Sigmoid colon (tissue), 7 donors: ENCODE measurements around the gene LAMA3. TPM values are rescaled to one million over a fixed set of nuclear protein-coding genes. Genes with fewer than 3 reads are reported as not detected.

Experiments used
- DNase-seq: peaks from one replicate; pipeline ENCODE4 v3.0.0-alpha.2; 2019
- H3K27ac ChIP-seq, 4 donors: fragments of 200-600 bp; sonication (generic); one replicate each; pipeline ENCODE4 v1.5.1; 2016 to 2019; ENCODE audit warnings: mild to moderate bottlenecking in 1 of 4
- H3K27me3 ChIP-seq, 3 donors: fragments of 200-600 bp; sonication (generic); one replicate each; pipeline ENCODE4 v1.5.1; 2019; ENCODE audit warnings: mild to moderate bottlenecking in 1 of 3
- H3K36me3 ChIP-seq, 4 donors: fragments of 200-600 bp; sonication (generic); one replicate each; pipeline ENCODE4 v1.5.1; 2016 to 2019
- H3K4me1 ChIP-seq, 4 donors: fragments of 200-600 bp; sonication (generic); one replicate each; pipeline ENCODE4 v1.5.1; 2017 to 2019
- H3K4me3 ChIP-seq, 4 donors: fragments of 200-600 bp; sonication (generic); one replicate each; pipeline ENCODE4 v1.5.1; 2017 to 2019; ENCODE audit warnings: mild to moderate bottlenecking in 2 of 4, moderate library complexity in 1 of 4
- H3K9me3 ChIP-seq, 4 donors: fragments of 200-600 bp in 3 of 4; sonication (generic) in 3 of 4; one replicate each; pipeline versions ENCODE4 v1.5.1 to v1.6.1; 2013 to 2019
- CTCF ChIP-seq, 4 experiments: fragments of 450-650 bp in 3 of 4; fragments of 200-600 bp in 1 of 4; IDR thresholded peaks; one replicate each; pipeline ENCODE4 v1.5.1; 2016 to 2019; ENCODE audit warnings: antibody characterized with exemption in 4 of 4, mild to moderate bottlenecking in 3 of 4, moderate library complexity in 2 of 4
- EP300 ChIP-seq, 4 donors: sonication (generic); formaldehyde crosslinking; IDR thresholded peaks; one replicate each; pipeline ENCODE4 v1.6.1; 2017; ENCODE audit warnings: antibody characterized with exemption in 4 of 4
- POLR2A ChIP-seq, 2 donors: fragments of 450-650 bp; IDR thresholded peaks; one replicate each; pipeline ENCODE4 v1.6.1; 2016; ENCODE audit warnings: antibody characterized with exemption in 2 of 2, mild to moderate bottlenecking in 2 of 2, moderate library complexity in 2 of 2
- POLR2AphosphoS5 ChIP-seq, 4 donors: sonication (generic); formaldehyde crosslinking; IDR thresholded peaks; one replicate each; pipeline ENCODE4 v1.6.1; 2017; ENCODE audit warnings: antibody characterized with exemption in 4 of 4
- WGBS, 2 donors: extraction: QIAGEN DNeasy Blood & Tissue Kit; methylation state at CpG; one replicate each; pipeline ENCODE4 v1.1.7; 2013; 5-methylcytosine and 5-hydroxymethylcytosine counted together
- intact Hi-C: fragments of 100-400 bp; cut with DNase I; formaldehyde crosslinking; loops from one replicate; pipeline ENCODE4 v1.15.1; 2023
- polyA plus RNA-seq, 3 donors: library from polyadenylated mRNA; stranded (reverse); fragments of 200-250 nt; gene quantifications; one replicate each; pipeline ENCODE4 v1.2.3, GENCODE V29; 2013
- total RNA-seq, 4 donors: library from RNA; depleted of rRNA; stranded (reverse); fragments of >200 nt; gene quantifications; one replicate each; pipeline ENCODE4 v1.1.0, GENCODE V29; 2016
- donor health status: healthy with polysubstance abuse.
- donor health status: Bipolar disorder and iron deficiency.
- donor health status: healthy.

Gene LAMA3
- total and polyA plus RNA-seq, 7 donors = 6.0 to 19.9 (median 14.1) TPM

GRCh38 chr18:23857756-23858155, 168.5 kb downstream of the LAMA3 start:
- Histone ChIP-seq H3K27me3 (no peaks in the 10 kb centered on the region), H3K27ac (no peak overlapping the region), H3K36me3 (no peaks in the 10 kb centered on the region), H3K4me3 (no peak overlapping the region), H3K4me1 (no peaks in the 10 kb centered on the region), H3K9me3 (no peaks in the 10 kb centered on the region)
- intact Hi-C loops = no loop called here
- WGBS, 2 donors = 88% methylated on average over 9 of the region's 9 CpGs
- TF ChIP-seq POLR2A (IDR thresholded peaks at IDR 0.05) (no peak), CTCF (IDR thresholded peaks at IDR 0.05) (no peak), POLR2AphosphoS5 (IDR thresholded peaks at IDR 0.05) (no peak), EP300 (IDR thresholded peaks at IDR 0.05) (no peak)
- DNase-seq = no peak

GRCh38 chr18:23859466-23860336, 170.4 kb downstream of the LAMA3 start:
- H3K27me3 ChIP-seq = no peaks in the 10 kb centered on the region
- DNase-seq = no peak
- no peak overlapping the region for H3K27ac ChIP-seq
- intact Hi-C loops = no loop called here
- TF ChIP-seq POLR2AphosphoS5 (IDR thresholded peaks at IDR 0.05) (no peak), POLR2A (IDR thresholded peaks at IDR 0.05) (no peak), CTCF (IDR thresholded peaks at IDR 0.05) (no peak), EP300 (IDR thresholded peaks at IDR 0.05) (no peak)
- no peaks in the 10 kb centered on the region for H3K9me3 ChIP-seq
- WGBS, 2 donors = 39 to 74% methylated on average over 3 of the region's 3 CpGs
- no peak overlapping the region for H3K4me3 ChIP-seq
- no peaks in the 10 kb centered on the region for H3K4me1 ChIP-seq
- no peaks in the 10 kb centered on the region for H3K36me3 ChIP-seq

- DNase-seq = no peak
- WGBS, 2 donors = 89 to 96% methylated on average over 6 of the region's 6 CpGs
- no peaks in the 10 kb centered on the region for H3K4me1 ChIP-seq
- no peaks in the 10 kb centered on the region for H3K27me3 ChIP-seq
- H3K36me3 ChIP-seq = no peaks in the 10 kb centered on the region
- H3K27ac ChIP-seq = peak overlapping the region in 2 of 4 donors; percentile 13 to 27
- no peaks in the 10 kb centered on the region for H3K9me3 ChIP-seq
- no peak overlapping the region for H3K4me3 ChIP-seq
- TF ChIP-seq EP300 (IDR thresholded peaks at IDR 0.05) = no peak
- TF ChIP-seq POLR2AphosphoS5 (IDR thresholded peaks at IDR 0.05) = no peak
- TF ChIP-seq CTCF (IDR thresholded peaks at IDR 0.05) = no peak
- TF ChIP-seq POLR2A (IDR thresholded peaks at IDR 0.05) = no peak
- intact Hi-C loops = no loop called here
Observed at GRCh38 chr18:23861326-23861725, 172.1 kb downstream of the LAMA3 start.

- Histone ChIP-seq H3K36me3 (no peaks in the 10 kb centered on the region), H3K4me1 (no peaks in the 10 kb centered on the region), H3K4me3 (no peak overlapping the region), H3K27me3 (no peaks in the 10 kb centered on the region), H3K9me3 (no peaks in the 10 kb centered on the region), H3K27ac (peak overlapping the region in 2 of 4 donors; percentile 23 to 27)
- no peak for TF ChIP-seq POLR2A (IDR thresholded peaks at IDR 0.05)
- TF ChIP-seq CTCF (IDR thresholded peaks at IDR 0.05) = no peak
- no peak for TF ChIP-seq EP300 (IDR thresholded peaks at IDR 0.05)
- no peak for TF ChIP-seq POLR2AphosphoS5 (IDR thresholded peaks at IDR 0.05)
- WGBS, 2 donors = 42 to 59% methylated on average over 6 of the region's 6 CpGs
- DNase-seq = no peak
- intact Hi-C loops = no loop called here
Observed at GRCh38 chr18:23861805-23862470, 172.7 kb downstream of the LAMA3 start.
